NOMO-1 (cell line): ENCODE measurements around the gene ISX.
A peak's percentile ranks its signal among the peaks of the same experiment; 100 is the strongest.

ENCODE experiments used
- DNase-seq, 2 experiments: peaks; one replicate each; lab custom pipeline; 2025; ENCODE audit not compliant: unreplicated experiment in 2 of 2; lab: John Stamatoyannopoulos, UW

The ISX gene

DNA sequence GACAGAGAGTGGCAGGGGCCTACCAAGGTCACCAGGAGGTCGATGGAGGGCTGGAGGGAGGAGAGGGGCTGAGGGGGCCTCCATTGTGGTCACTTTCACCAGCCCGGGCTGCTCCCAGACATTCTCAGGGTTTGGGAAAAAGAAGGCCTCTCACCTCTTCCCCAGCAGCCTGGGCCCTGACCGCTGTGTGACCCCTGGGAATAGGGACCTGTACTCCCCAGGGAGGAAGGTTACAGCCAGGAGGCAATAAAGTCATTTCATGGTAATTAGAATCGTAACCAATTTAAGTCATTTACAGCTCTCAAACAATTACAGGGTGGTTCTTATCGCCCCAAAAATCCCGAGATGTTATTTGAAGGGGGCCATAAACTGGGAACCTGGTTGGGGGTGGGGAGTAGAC is 37.8 kb downstream of the ISX start:
- DNase-seq = no peak

DNA sequence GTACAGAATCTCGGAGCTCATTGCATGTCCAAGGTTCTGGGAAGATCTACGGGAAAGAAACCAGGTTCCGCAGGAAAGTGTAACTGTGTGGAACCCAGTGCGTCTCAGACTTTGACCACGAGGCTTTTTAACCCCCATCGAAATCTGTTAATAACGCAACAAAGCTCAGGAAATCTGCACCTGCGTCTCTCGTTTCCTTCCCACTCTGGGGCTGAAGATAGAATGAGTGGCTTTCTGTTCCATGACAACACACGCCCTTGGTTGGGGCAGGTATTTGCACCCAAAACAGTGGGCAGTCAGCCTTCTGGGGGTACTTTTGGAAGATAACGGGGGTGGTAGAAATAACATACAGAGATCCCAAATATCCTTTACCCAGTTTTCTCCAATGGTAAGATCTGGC is 38.5 kb downstream of the ISX start:
- no peak for DNase-seq

DNA sequence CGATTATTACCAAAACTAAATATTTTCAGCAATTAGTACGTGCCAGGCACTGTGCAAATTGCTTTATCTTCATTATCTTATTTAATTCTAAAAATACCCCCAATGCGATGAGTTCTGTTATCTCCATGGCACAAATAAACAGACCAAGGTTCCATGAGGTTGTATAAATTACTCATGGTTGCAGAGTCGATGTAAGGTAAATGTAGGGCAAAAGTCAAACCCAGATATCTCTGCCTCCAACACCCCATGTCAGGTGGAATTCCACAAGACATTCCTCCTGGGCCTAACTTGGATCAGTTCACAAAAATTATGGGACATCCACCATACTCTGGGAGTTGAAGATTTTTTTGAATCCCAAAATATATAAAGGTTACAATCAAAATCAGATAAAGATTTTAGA is 43.7 kb downstream of the ISX start:
- no peak for DNase-seq

- no peak for DNase-seq
These were observed 45.3 kb downstream of the ISX start for GRCh38 chr22:35111244-35111643.

- DNase-seq = no peak
These were observed 47.4 kb downstream of the ISX start for GRCh38 chr22:35113341-35113740.

GRCh38 chr22:35114131-35114980 is 48.4 kb downstream of the ISX start:
- no peak for DNase-seq

- no peak for DNase-seq
These were observed 49.6 kb downstream of the ISX start for GRCh38 chr22:35115515-35115914.

- DNase-seq = no peak
These were observed 50.3 kb downstream of the ISX start for GRCh38 chr22:35116269-35116668.

DNA sequence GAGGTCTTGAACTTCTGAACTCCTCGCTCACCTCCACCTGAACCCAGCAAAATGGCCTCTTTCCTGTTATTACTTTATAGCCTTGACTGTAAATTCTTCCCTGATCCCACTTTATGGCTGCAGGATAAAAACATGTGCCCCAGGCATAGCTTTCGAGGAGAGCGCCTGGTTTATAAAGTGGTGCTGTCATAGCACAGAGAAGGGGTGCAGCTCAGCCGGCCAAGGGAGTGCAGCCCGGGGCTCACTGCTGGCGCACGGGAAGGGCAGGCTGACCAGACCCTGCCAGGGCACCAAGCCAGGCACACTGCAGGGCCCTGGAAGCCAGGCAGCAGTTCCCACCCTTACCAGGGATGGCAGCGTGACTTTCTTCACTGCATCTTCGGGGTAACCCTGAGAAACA is 50.9 kb downstream of the ISX start:
- DNase-seq = no peak

- DNase-seq = no peak
These were observed 53.5 kb downstream of the ISX start for GRCh38 chr22:35119494-35119893.

GRCh38 chr22:35124691-35125219 is 58.8 kb downstream of the ISX start:
- peak in 1 of 2 experiments; percentile 0 for DNase-seq

DNA sequence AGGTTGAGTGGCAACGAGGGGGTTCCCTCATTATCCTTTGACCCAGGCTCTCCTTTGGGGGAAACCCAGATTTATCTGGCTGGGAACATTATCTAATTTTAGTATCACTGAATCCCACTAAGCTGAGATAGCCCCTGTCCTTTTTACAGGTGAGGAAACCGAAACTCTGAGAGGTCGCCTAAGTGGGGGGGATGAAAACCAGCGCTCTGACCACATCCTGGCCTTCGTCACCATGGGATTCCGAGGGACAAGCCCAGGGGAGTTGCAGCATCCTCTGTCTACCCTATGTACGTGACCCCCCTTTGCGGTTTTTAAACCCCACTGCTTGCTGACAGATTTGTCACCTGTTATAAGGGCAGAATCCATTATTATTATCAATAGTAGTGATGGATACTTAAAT is 61.0 kb downstream of the ISX start:
- no peak for DNase-seq

DNA sequence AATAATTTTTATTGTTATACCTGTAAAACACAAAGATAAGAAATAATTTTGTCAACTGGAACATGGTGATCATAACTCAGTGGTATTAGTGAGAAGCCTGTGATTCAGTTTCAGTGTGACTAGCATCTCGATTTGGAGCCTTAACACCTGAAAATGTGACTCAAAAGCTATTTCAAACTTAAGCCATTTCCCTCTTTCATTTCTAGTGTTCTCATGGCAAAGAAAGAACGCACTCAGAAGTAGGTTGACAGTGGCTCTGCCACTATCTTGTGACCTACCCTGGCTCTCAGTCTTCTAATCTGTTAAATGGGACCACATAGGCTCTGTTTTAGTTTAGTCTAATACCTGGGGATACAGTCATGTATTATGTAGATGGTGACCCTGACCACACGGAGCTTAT is 62.7 kb downstream of the ISX start:
- DNase-seq = no peak

DNA sequence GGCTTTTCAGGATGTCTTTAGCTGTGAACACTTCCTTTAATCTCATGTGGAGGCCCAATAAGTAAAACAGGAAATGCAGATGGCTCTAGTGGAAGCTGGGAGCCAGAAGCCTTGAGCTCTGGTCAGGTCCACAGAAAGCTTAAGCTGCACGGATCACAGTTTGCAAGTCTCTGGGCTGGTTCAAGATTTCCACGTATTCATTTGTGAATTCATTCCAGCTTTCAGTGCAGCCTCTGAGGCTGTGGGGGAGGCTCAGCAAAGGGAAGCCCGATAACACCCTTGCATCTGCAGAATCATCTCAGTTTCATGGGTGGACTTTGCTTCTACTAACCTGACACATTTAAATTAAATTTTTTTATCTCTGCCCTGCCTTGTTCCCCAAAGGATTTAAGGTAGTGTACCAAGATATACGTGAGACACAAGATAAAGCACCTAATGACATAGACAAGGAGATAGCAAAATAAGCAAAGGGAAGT is 65.6 kb downstream of the ISX start:
- peak; percentile 11 to 35 for DNase-seq

- no peak for DNase-seq
These were observed 66.6 kb downstream of the ISX start for GRCh38 chr22:35132568-35132967.

GRCh38 chr22:35133702-35134380 is 67.9 kb downstream of the ISX start:
- DNase-seq = no peak

- DNase-seq = no peak
These were observed 68.7 kb downstream of the ISX start for GRCh38 chr22:35134637-35135036.

DNA sequence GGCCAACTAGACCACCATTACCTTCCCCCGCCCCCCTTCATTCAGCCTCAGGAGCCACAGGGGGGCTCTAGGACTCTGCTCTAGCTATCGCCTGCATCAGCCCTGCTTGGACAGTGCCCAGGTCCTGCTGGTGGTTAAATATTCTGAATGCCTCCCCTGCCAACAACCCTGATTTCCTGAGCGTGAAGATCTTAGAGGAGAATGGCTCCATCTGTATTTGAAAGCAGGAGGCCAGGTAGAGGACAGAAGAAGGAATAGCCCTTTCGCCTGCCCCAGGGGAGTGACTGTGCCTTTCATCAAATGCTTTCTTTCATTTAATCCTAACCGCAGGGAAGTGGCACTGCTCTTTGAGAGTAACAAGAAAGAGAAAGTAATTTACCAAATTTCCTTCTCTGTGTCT is 69.2 kb downstream of the ISX start:
- no peak for DNase-seq
